CD14-positive monocyte (primary cell): ENCODE results near the gene GJB2. TPM values are rescaled to one million over a fixed set of nuclear protein-coding genes. Genes with fewer than 3 reads are reported as not detected.

Experiments
- DNase-seq, 3 donors: peaks; one replicate each; pipeline ENCODE4 v3.0.0-alpha.2; 2011 to 2022
- H2AFZ ChIP-seq: 2 replicates; pipeline ENCODE4 v1.6.0; 2012; ENCODE audit warnings: mild to moderate bottlenecking, low read depth, low read length, inconsistent platforms; ENCODE audit not compliant: insufficient read depth, poor library complexity, severe bottlenecking
- H3K27ac ChIP-seq, 2 donors: 1 replicate in 1 of 2; 2 replicates in 1 of 2; pipeline ENCODE4 v1.5.1; 2012 to 2013; ENCODE audit warnings: low read length in 2 of 2, control low read depth in 1 of 2, inconsistent platforms in 1 of 2, low read depth in 1 of 2, mild to moderate bottlenecking in 1 of 2
- H3K27me3 ChIP-seq, 2 donors: one replicate each; pipeline versions ENCODE4 v1.6.0 to v1.6.1; 2011 to 2013; ENCODE audit warnings: low read length in 2 of 2; ENCODE audit not compliant: control insufficient read depth in 2 of 2, insufficient read depth in 2 of 2
- H3K36me3 ChIP-seq, 2 donors: replicated peaks in 1 of 2; 1 replicate in 1 of 2; 2 replicates in 1 of 2; pipeline versions ENCODE4 v1.5.1 to v1.6.1; 2012 to 2013; ENCODE audit warnings: low read length in 2 of 2, control low read depth in 1 of 2, inconsistent platforms in 1 of 2, mild to moderate bottlenecking in 1 of 2; ENCODE audit not compliant: insufficient read depth in 2 of 2, control insufficient read depth in 1 of 2
- H3K4me1 ChIP-seq, 2 donors: 1 replicate in 1 of 2; 2 replicates in 1 of 2; pipeline versions ENCODE4 v1.5.1 to v1.6.1; 2012 to 2013; ENCODE audit warnings: low read length in 2 of 2, control low read depth in 1 of 2, inconsistent platforms in 1 of 2, mild to moderate bottlenecking in 1 of 2, moderate library complexity in 1 of 2; ENCODE audit not compliant: insufficient read depth in 2 of 2, control insufficient read depth in 1 of 2
- H3K4me2 ChIP-seq: replicated peaks from 2 replicates; pipeline ENCODE3; 2012; ENCODE audit warnings: low read length, moderate library complexity, mild to moderate bottlenecking; ENCODE audit not compliant: poor library complexity, severe bottlenecking; ENCODE audit errors: extremely low read depth
- H3K4me3 ChIP-seq, 3 experiments: fragments of 200-600 bp in 1 of 3; sonication (generic) in 1 of 3; replicated peaks in 1 of 3; 1 replicate in 2 of 3; 2 replicates in 1 of 3; pipeline ENCODE4 v1.5.1; 2011 to 2013; ENCODE audit warnings: low read length in 3 of 3, mild to moderate bottlenecking in 3 of 3, control low read depth in 2 of 3, low read depth in 2 of 3, inconsistent platforms in 1 of 3, moderate library complexity in 1 of 3
- H3K79me2 ChIP-seq: 2 replicates; pipeline ENCODE4 v1.6.0; 2012; ENCODE audit warnings: mild to moderate bottlenecking, control low read depth, inconsistent platforms, low read length, moderate library complexity; ENCODE audit not compliant: insufficient read depth
- H3K9ac ChIP-seq: 2 replicates; pipeline ENCODE4 v1.6.0; 2017; ENCODE audit warnings: low read length, mild to moderate bottlenecking; ENCODE audit not compliant: insufficient read depth, poor library complexity, severe bottlenecking
- H3K9me3 ChIP-seq, 2 donors: replicated peaks in 1 of 2; 1 replicate in 1 of 2; 2 replicates in 1 of 2; pipeline versions ENCODE4 v1.5.1 to v1.6.1; 2012 to 2013; ENCODE audit warnings: low read length in 2 of 2, control low read depth in 1 of 2; ENCODE audit not compliant: control insufficient read depth in 1 of 2, insufficient read depth in 1 of 2
- H4K20me1 ChIP-seq: 2 replicates; pipeline ENCODE4 v1.6.0; 2012; ENCODE audit warnings: mild to moderate bottlenecking, low read length, control low read depth, moderate library complexity; ENCODE audit not compliant: insufficient read depth
- H3K27ac Mint-ChIP-seq, 7 donors: one replicate each; pipeline ENCODE4 v1.8.0; 2020; ENCODE audit warnings: mild to moderate bottlenecking in 7 of 7, mixed read lengths in 7 of 7, moderate library complexity in 6 of 7, inconsistent platforms in 2 of 7
- H3K27me3 Mint-ChIP-seq, 3 donors: one replicate each; pipeline ENCODE4 v1.8.0; 2021 to 2022; ENCODE audit warnings: low read depth in 3 of 3, mild to moderate bottlenecking in 3 of 3, mixed read lengths in 3 of 3, moderate library complexity in 3 of 3, inconsistent platforms in 1 of 3
- H3K36me3 Mint-ChIP-seq, 2 donors: one replicate each; pipeline ENCODE4 v1.8.0; 2020; ENCODE audit warnings: mixed read lengths in 2 of 2, inconsistent platforms in 1 of 2, mild to moderate bottlenecking in 1 of 2
- H3K4me1 Mint-ChIP-seq: one replicate; pipeline ENCODE4 v1.8.0; 2020; ENCODE audit warnings: mild to moderate bottlenecking, mixed read lengths
- H3K4me3 Mint-ChIP-seq, 2 donors: one replicate each; pipeline ENCODE4 v1.8.0; 2020; ENCODE audit warnings: mild to moderate bottlenecking in 2 of 2, mixed read lengths in 2 of 2, moderate library complexity in 1 of 2
- H3K9me3 Mint-ChIP-seq, 7 donors: one replicate each; pipeline ENCODE4 v1.8.0; 2020 to 2022; ENCODE audit warnings: mixed read lengths in 7 of 7, mild to moderate bottlenecking in 6 of 7, moderate library complexity in 6 of 7, inconsistent platforms in 2 of 7
- CTCF ChIP-seq: fragments of 200-600 bp; IDR thresholded peaks from one replicate; pipeline ENCODE4 v1.8.0; 2022; ENCODE audit warnings: antibody characterized with exemption, mild to moderate bottlenecking
- WGBS: methylation state at CpG from one replicate; pipeline ENCODE4 v1.1.5; 2013; ENCODE audit warnings: missing lambda C conversion rate; ENCODE audit not compliant: insufficient coverage; 5-methylcytosine and 5-hydroxymethylcytosine counted together
- intact Hi-C, 2 donors: fragments of 100-400 bp; cut with micrococcal nuclease; formaldehyde crosslinking; loops; one replicate each; pipeline versions ENCODE4 v1.15.0 to v1.15.1; 2023
- polyA plus RNA-seq, 3 donors: library from polyadenylated mRNA; depleted of rRNA in 1 of 3; unstranded in 2 of 3; stranded (reverse) in 1 of 3; fragments of 300-500 nt in 2 of 3; fragments of >200 nt in 1 of 3; fragmentation: Illumina TruSeq in 2 of 3; gene quantifications; 1 replicate in 2 of 3; 2 replicates in 1 of 3; pipeline ENCODE4 v1.2.3, GENCODE V29; 2012 to 2021

The GJB2 gene
- polyA plus RNA-seq, 3 donors, result 0.41 TPM; not detected in 2

- 100% methylated on average over 3 of the region's 6 CpGs for WGBS
- Histone ChIP-seq H3K4me2 (no peak overlapping the region), H3K27ac (no peak overlapping the region), H3K9me3 (no peaks in the 10 kb centered on the region), H4K20me1 (no peaks in the 10 kb centered on the region), H3K36me3 (no peaks in the 10 kb centered on the region), H3K4me1 (no peaks in the 10 kb centered on the region), H3K9ac (no peak overlapping the region), H3K4me3 (no peak overlapping the region), H2AFZ (no peak overlapping the region), H3K27me3 (no peaks in the 10 kb centered on the region), H3K79me2 (no peaks in the 10 kb centered on the region)
- no peak overlapping the region for H3K4me3 Mint-ChIP-seq
- peaks cover 4 to 20% (median 11%) of the 10 kb centered on the region in 3 donors for H3K27me3 Mint-ChIP-seq
- no peak for TF ChIP-seq CTCF
- peaks cover 0 to 10% (median 3%) of the 10 kb centered on the region in 7 donors for H3K9me3 Mint-ChIP-seq
- no peak for DNase-seq
- peak overlapping the region in 1 of 7 donors; percentile 16 for H3K27ac Mint-ChIP-seq
- H3K36me3 Mint-ChIP-seq, result peaks cover 0 to 3% of the 10 kb centered on the region in 2 donors
- intact Hi-C loops, result no loop called here
- peaks cover 2% of the 10 kb centered on the region for H3K4me1 Mint-ChIP-seq
Measured at GRCh38 chr13:20239748-20240147, 47.0 kb upstream of the GJB2 start.

- intact Hi-C loops, result no loop called here
- H4K20me1 ChIP-seq, result no peaks in the 10 kb centered on the region
- no peaks in the 10 kb centered on the region for H3K36me3 ChIP-seq
- H3K4me1 ChIP-seq, result peaks cover 18% of the 10 kb centered on the region in 2 donors
- Mint-ChIP-seq H3K36me3 (peaks cover 0 to 16% of the 10 kb centered on the region in 2 donors), H3K27me3 (peaks cover 41 to 62% (median 44%) of the 10 kb centered on the region in 3 donors), H3K4me1 (peaks cover 18% of the 10 kb centered on the region), H3K4me3 (peak overlapping the region; percentile 37 to 71), H3K27ac (no peak overlapping the region), H3K9me3 (peaks cover 0 to 11% (median 4%) of the 10 kb centered on the region in 7 donors)
- peaks cover 2 to 7% of the 10 kb centered on the region in 2 donors for H3K9me3 ChIP-seq
- no peak overlapping the region for H3K27ac ChIP-seq
- H3K4me2 ChIP-seq, result peak overlapping the region; percentile 88
- H3K4me3 ChIP-seq, result peak overlapping the region in 2 of 3 experiments; percentile 11 to 71
- WGBS, result 11% methylated on average over 9 of the region's 25 CpGs
- peak overlapping the region; percentile 43 for H3K9ac ChIP-seq
- H3K79me2 ChIP-seq, result no peaks in the 10 kb centered on the region
- peaks cover 35 to 51% of the 10 kb centered on the region in 2 donors for H3K27me3 ChIP-seq
- no peak for DNase-seq
- H2AFZ ChIP-seq, result peak overlapping the region; percentile 73
- no peak for TF ChIP-seq CTCF
Measured at GRCh38 chr13:20232556-20233277, 40.0 kb upstream of the GJB2 start.
